ENCODE measurements around the gene DYNLRB2.

DYNLRB2 gene

GRCh38 chr16:80569440-80570105 lies 28.8 kb downstream of the DYNLRB2 start:
- Histone ChIP-seq H3K56ac (ENCODE audit: low read length) (no peak overlapping the region), H2AK5ac (ENCODE audit: low read length) (no peak overlapping the region), H3K79me1 (ENCODE audit: low read length) (no peaks in the 10 kb centered on the region), H3K36me3 (ENCODE audit: control insufficient read depth, insufficient read depth, low read length) (no peaks in the 10 kb centered on the region), H3K27me3 (ENCODE audit: insufficient read depth, low read length, poor library complexity) (no peaks in the 10 kb centered on the region), H3K27ac (ENCODE audit: low read depth, low read length) (no peak overlapping the region), H3K4me2 (ENCODE audit: low read length) (no peak overlapping the region), H3K23ac (ENCODE audit: low read length) (no peak overlapping the region), H2BK15ac (replicated peaks; ENCODE audit: low read depth) (no peak overlapping the region), H4K8ac (ENCODE audit: low read depth, low read length) (no peak overlapping the region), H3K4ac (ENCODE audit: low read depth, low read length) (no peak overlapping the region), H2BK5ac (ENCODE audit: low read length) (no peak overlapping the region), H3K4me3 (ENCODE audit: low read length) (no peak overlapping the region), H2BK120ac (ENCODE audit: low read depth, low read length) (no peak overlapping the region), H4K5ac (ENCODE audit: low read length) (no peak overlapping the region), H3K79me2 (ENCODE audit: control insufficient read depth, insufficient read depth, low read length) (no peaks in the 10 kb centered on the region), H3K9ac (ENCODE audit: low read length) (no peak overlapping the region), H3K18ac (ENCODE audit: low read length) (no peak overlapping the region), H3K4me1 (ENCODE audit: control insufficient read depth, low read depth, low read length) (no peaks in the 10 kb centered on the region)
- WGBS (ENCODE audit: extremely low coverage, insufficient coverage, low lambda C conversion rate): no CpG with 5 or more reads among the region's 9 CpGs
- no peak for DNase-seq

GRCh38 chr16:80570106-80570478 lies 29.3 kb downstream of the DYNLRB2 start:
- Histone ChIP-seq H3K4me2 (ENCODE audit: low read length) (no peak overlapping the region), H2AK5ac (ENCODE audit: low read length) (no peak overlapping the region)
- no peak for DNase-seq

GRCh38 chr16:80573700-80574120 lies 32.9 kb downstream of the DYNLRB2 start:
- Histone ChIP-seq H3K27me3 (ENCODE audit: insufficient read depth, low read length, poor library complexity) (no peaks in the 10 kb centered on the region), H3K4me2 (ENCODE audit: low read length) (no peak overlapping the region), H3K36me3 (ENCODE audit: control insufficient read depth, insufficient read depth, low read length) (no peaks in the 10 kb centered on the region), H3K79me2 (ENCODE audit: control insufficient read depth, insufficient read depth, low read length) (no peaks in the 10 kb centered on the region), H2AK5ac (ENCODE audit: low read length) (no peak overlapping the region), H3K79me1 (ENCODE audit: low read length) (no peaks in the 10 kb centered on the region), H2BK120ac (ENCODE audit: low read depth, low read length) (no peak overlapping the region), H3K9ac (ENCODE audit: low read length) (no peak overlapping the region), H2BK15ac (replicated peaks; ENCODE audit: low read depth) (no peak overlapping the region), H2BK5ac (ENCODE audit: low read length) (no peak overlapping the region), H3K23ac (ENCODE audit: low read length) (no peak overlapping the region), H3K56ac (ENCODE audit: low read length) (no peak overlapping the region), H4K5ac (ENCODE audit: low read length) (no peak overlapping the region), H3K4ac (ENCODE audit: low read depth, low read length) (no peak overlapping the region), H4K8ac (ENCODE audit: low read depth, low read length) (no peak overlapping the region), H3K18ac (ENCODE audit: low read length) (no peak overlapping the region), H3K4me1 (ENCODE audit: control insufficient read depth, low read depth, low read length) (no peaks in the 10 kb centered on the region), H3K27ac (ENCODE audit: low read depth, low read length) (no peak overlapping the region), H3K4me3 (ENCODE audit: low read length) (no peak overlapping the region)
- WGBS (ENCODE audit: extremely low coverage, insufficient coverage, low lambda C conversion rate): no CpG with 5 or more reads among the region's 6 CpGs
- no peak for DNase-seq

More at GRCh38 chr16:80570106-80570478, 29.3 kb downstream of the DYNLRB2 start:
- Histone ChIP-seq H3K27ac (ENCODE audit: low read depth, low read length) (no peak overlapping the region), H2BK15ac (replicated peaks; ENCODE audit: low read depth) (no peak overlapping the region), H3K27me3 (ENCODE audit: insufficient read depth, low read length, poor library complexity) (no peaks in the 10 kb centered on the region), H3K4ac (ENCODE audit: low read depth, low read length) (no peak overlapping the region), H3K79me1 (ENCODE audit: low read length) (no peaks in the 10 kb centered on the region), H3K18ac (ENCODE audit: low read length) (no peak overlapping the region), H4K5ac (ENCODE audit: low read length) (no peak overlapping the region), H2BK120ac (ENCODE audit: low read depth, low read length) (no peak overlapping the region), H3K9ac (ENCODE audit: low read length) (no peak overlapping the region), H3K4me1 (ENCODE audit: control insufficient read depth, low read depth, low read length) (no peaks in the 10 kb centered on the region), H3K23ac (ENCODE audit: low read length) (no peak overlapping the region), H3K79me2 (ENCODE audit: control insufficient read depth, insufficient read depth, low read length) (no peaks in the 10 kb centered on the region), H3K56ac (ENCODE audit: low read length) (no peak overlapping the region), H2BK5ac (ENCODE audit: low read length) (no peak overlapping the region), H3K4me3 (ENCODE audit: low read length) (no peak overlapping the region), H4K8ac (ENCODE audit: low read depth, low read length) (no peak overlapping the region), H3K36me3 (ENCODE audit: control insufficient read depth, insufficient read depth, low read length) (no peaks in the 10 kb centered on the region)
- WGBS (ENCODE audit: extremely low coverage, insufficient coverage, low lambda C conversion rate): no CpG with 5 or more reads among the region's 6 CpGs

GRCh38 chr16:80576343-80576912 lies 35.6 kb downstream of the DYNLRB2 start:
- H3K27me3 ChIP-seq (ENCODE audit: insufficient read depth, low read length, poor library complexity): no peaks in the 10 kb centered on the region
- H3K27ac ChIP-seq (ENCODE audit: low read depth, low read length): no peak overlapping the region
- no peak overlapping the region for H2AK5ac ChIP-seq (ENCODE audit: low read length)
- H4K8ac ChIP-seq (ENCODE audit: low read depth, low read length): no peak overlapping the region
- no peak overlapping the region for H3K23ac ChIP-seq (ENCODE audit: low read length)
- H3K4me1 ChIP-seq (ENCODE audit: control insufficient read depth, low read depth, low read length): no peaks in the 10 kb centered on the region
- H3K36me3 ChIP-seq (ENCODE audit: control insufficient read depth, insufficient read depth, low read length): no peaks in the 10 kb centered on the region
- no peak overlapping the region for H3K56ac ChIP-seq (ENCODE audit: low read length)
- H2BK120ac ChIP-seq (ENCODE audit: low read depth, low read length): no peak overlapping the region
- H3K4me2 ChIP-seq (ENCODE audit: low read length): no peak overlapping the region
- WGBS (ENCODE audit: extremely low coverage, insufficient coverage, low lambda C conversion rate): no CpG with 5 or more reads among the region's 1 CpG
- no peak overlapping the region for H2BK15ac ChIP-seq (replicated peaks; ENCODE audit: low read depth)
- H3K18ac ChIP-seq (ENCODE audit: low read length): no peak overlapping the region
- H3K79me1 ChIP-seq (ENCODE audit: low read length): no peaks in the 10 kb centered on the region
- no peak overlapping the region for H3K4ac ChIP-seq (ENCODE audit: low read depth, low read length)
- no peak overlapping the region for H4K5ac ChIP-seq (ENCODE audit: low read length)
- no peak overlapping the region for H3K9ac ChIP-seq (ENCODE audit: low read length)
- H3K79me2 ChIP-seq (ENCODE audit: control insufficient read depth, insufficient read depth, low read length): no peaks in the 10 kb centered on the region
- DNase-seq: no peak
- no peak overlapping the region for H3K4me3 ChIP-seq (ENCODE audit: low read length)
- H2BK5ac ChIP-seq (ENCODE audit: low read length): no peak overlapping the region

- no CpG with 5 or more reads among the region's 11 CpGs for WGBS (ENCODE audit: extremely low coverage, insufficient coverage, low lambda C conversion rate)
Observed at GRCh38 chr16:80577485-80578280, 36.9 kb downstream of the DYNLRB2 start.

More at GRCh38 chr16:80577485-80578280, 36.9 kb downstream of the DYNLRB2 start:
- Histone ChIP-seq H2BK120ac (ENCODE audit: low read depth, low read length) (no peak overlapping the region), H3K79me1 (ENCODE audit: low read length) (no peaks in the 10 kb centered on the region), H2BK15ac (replicated peaks; ENCODE audit: low read depth) (no peak overlapping the region), H3K36me3 (ENCODE audit: control insufficient read depth, insufficient read depth, low read length) (no peaks in the 10 kb centered on the region), H4K5ac (ENCODE audit: low read length) (no peak overlapping the region), H2BK5ac (ENCODE audit: low read length) (no peak overlapping the region), H2AK5ac (ENCODE audit: low read length) (no peak overlapping the region), H3K56ac (ENCODE audit: low read length) (no peak overlapping the region), H4K8ac (ENCODE audit: low read depth, low read length) (no peak overlapping the region), H3K27me3 (ENCODE audit: insufficient read depth, low read length, poor library complexity) (no peaks in the 10 kb centered on the region), H3K9ac (ENCODE audit: low read length) (no peak overlapping the region), H3K27ac (ENCODE audit: low read depth, low read length) (no peak overlapping the region), H3K4ac (ENCODE audit: low read depth, low read length) (no peak overlapping the region), H3K23ac (ENCODE audit: low read length) (no peak overlapping the region), H3K4me2 (ENCODE audit: low read length) (no peak overlapping the region), H3K4me3 (ENCODE audit: low read length) (no peak overlapping the region), H3K4me1 (ENCODE audit: control insufficient read depth, low read depth, low read length) (no peaks in the 10 kb centered on the region), H3K18ac (ENCODE audit: low read length) (no peak overlapping the region), H3K79me2 (ENCODE audit: control insufficient read depth, insufficient read depth, low read length) (no peaks in the 10 kb centered on the region)
- no peak for DNase-seq

Data from mesendoderm (in vitro differentiated cells).